ENCODE data around the gene PPP1CA. TPM values are rescaled to one million over a fixed set of nuclear protein-coding genes. Genes with fewer than 3 reads are reported as not detected.

Gene PPP1CA
- total RNA-seq, 1 donor from 2014 or later, result 159 TPM

DNA sequence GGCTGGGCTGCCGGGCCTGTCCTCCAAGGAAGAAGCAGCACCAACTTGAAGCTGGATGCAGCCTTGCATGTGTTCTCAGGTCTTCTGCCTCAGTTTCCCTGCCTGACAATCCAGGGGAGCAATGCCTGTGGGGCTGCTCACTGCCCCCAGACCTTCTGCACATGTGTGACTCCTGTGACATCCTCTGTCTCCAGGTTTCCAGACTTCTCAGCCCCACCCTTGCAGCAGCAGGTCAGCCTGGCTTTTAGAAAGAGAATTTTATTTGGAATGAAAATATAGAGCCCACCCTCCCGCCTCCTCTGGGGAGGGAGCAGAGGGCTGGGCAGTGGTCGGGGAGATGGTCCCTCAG lies 36.1 kb upstream of the PPP1CA start:
- H3K4me3 Mint-ChIP-seq (ENCODE audit: unreplicated experiment), result no peak overlapping the region
- H3K27me3 Mint-ChIP-seq (ENCODE audit: low read depth, unreplicated experiment), result no peaks in the 10 kb centered on the region
- FAIRE-seq, result no peak
- Histone ChIP-seq H3K4me1 (ENCODE audit: insufficient read depth, low read length) (peaks cover 20% of the 10 kb centered on the region), H3K36me3 (ENCODE audit: insufficient read depth, low read length) (peaks cover 2% of the 10 kb centered on the region), H3K9me3 (ENCODE audit: insufficient read depth, low read depth, low read length) (no peaks in the 10 kb centered on the region), H2AFZ (ENCODE audit: low read depth, low read length) (no peak overlapping the region), H4K20me1 (ENCODE audit: insufficient read depth, low read length) (peaks cover 19% of the 10 kb centered on the region), H3K79me2 (ENCODE audit: insufficient read depth, low read length) (peaks cover 12% of the 10 kb centered on the region), H3K9ac (ENCODE audit: low read length) (no peak overlapping the region), H3K27ac (ENCODE audit: low read depth, low read length) (no peak overlapping the region), H3K4me2 (ENCODE audit: low read length) (no peak overlapping the region), H3K4me3 (ENCODE audit: insufficient read depth, low read depth, low read length) (no peak overlapping the region), H3K27me3 (ENCODE audit: insufficient read depth, low read length) (no peaks in the 10 kb centered on the region)
- H3K9me3 Mint-ChIP-seq (ENCODE audit: unreplicated experiment), result no peaks in the 10 kb centered on the region
- no peak overlapping the region for H3K27ac Mint-ChIP-seq (ENCODE audit: unreplicated experiment)
- peaks cover 1% of the 10 kb centered on the region for H3K36me3 Mint-ChIP-seq (ENCODE audit: low read depth, unreplicated experiment)
- peaks cover 11% of the 10 kb centered on the region for H3K4me1 Mint-ChIP-seq (ENCODE audit: low read depth, unreplicated experiment)
- TF ChIP-seq, protein P1, sequence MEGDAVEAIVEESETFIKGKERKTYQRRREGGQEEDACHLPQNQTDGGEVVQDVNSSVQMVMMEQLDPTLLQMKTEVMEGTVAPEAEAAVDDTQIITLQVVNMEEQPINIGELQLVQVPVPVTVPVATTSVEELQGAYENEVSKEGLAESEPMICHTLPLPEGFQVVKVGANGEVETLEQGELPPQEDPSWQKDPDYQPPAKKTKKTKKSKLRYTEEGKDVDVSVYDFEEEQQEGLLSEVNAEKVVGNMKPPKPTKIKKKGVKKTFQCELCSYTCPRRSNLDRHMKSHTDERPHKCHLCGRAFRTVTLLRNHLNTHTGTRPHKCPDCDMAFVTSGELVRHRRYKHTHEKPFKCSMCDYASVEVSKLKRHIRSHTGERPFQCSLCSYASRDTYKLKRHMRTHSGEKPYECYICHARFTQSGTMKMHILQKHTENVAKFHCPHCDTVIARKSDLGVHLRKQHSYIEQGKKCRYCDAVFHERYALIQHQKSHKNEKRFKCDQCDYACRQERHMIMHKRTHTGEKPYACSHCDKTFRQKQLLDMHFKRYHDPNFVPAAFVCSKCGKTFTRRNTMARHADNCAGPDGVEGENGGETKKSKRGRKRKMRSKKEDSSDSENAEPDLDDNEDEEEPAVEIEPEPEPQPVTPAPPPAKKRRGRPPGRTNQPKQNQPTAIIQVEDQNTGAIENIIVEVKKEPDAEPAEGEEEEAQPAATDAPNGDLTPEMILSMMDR (IDR thresholded peaks at IDR 0.05; ENCODE audit: insufficient read depth, low read depth, low read length), result no peak
- no peak for TF ChIP-seq EZH2 (IDR thresholded peaks at IDR 0.05; ENCODE audit: insufficient read depth, low read length)
- no peak for DNase-seq (ENCODE audit: low read depth)

DNA sequence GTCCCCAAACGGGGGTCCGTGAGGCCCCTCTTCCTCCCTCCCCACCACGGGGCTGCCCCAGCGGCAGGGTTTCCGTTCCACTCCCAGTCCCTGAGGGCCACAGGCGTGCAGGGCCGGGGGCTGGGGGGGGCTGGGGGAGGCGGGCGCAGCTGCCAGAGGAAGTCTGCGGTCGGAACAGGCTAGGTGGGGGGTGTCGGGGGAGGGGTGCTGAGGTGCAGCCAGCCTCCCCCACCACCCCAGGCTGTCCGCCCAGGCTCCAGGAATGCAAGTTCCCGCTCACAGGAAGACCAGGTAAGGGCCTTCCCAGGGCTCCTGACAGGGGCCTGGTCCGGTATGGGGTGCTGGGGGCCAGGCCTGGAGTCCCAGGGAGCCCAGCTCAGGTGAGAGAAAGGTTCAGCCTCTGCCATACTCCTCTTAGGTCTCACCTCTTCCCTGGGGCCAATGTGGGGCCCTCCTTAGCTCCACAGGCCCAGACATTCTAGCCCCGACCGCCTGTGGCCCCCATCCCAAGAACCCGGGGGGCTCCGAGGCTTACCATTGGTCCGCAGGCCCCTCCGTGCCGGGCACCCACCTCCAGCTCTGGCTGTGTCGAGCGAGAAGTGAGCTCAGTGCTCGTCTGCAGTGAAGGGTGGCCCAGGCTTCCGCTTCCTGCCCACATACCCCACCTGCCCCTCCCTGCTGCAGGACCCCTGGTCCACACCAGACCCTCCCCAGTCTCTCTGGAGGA lies 35.6 kb upstream of the PPP1CA start, which contains the start of gene PTPRCAP:
Gene PTPRCAP (minus strand): TSS at position 601 of the 727 bp plus-strand sequence. CDS start 63 bp downstream, at position 538.
- DNase-seq (ENCODE audit: low read depth) (no peak), FAIRE-seq (no peak)
- H3K4me1 ChIP-seq (ENCODE audit: insufficient read depth, low read length), result peaks cover 14% of the 10 kb centered on the region
- H3K79me2 ChIP-seq (ENCODE audit: insufficient read depth, low read length), result peaks cover 7% of the 10 kb centered on the region
- Mint-ChIP-seq H3K4me3 (ENCODE audit: unreplicated experiment) (peak within 1 kb of the TSS; percentile 62), H3K27me3 (ENCODE audit: low read depth, unreplicated experiment) (no peaks in the 10 kb centered on the region), H3K36me3 (ENCODE audit: low read depth, unreplicated experiment) (peaks cover 5% of the 10 kb centered on the region), H3K27ac (ENCODE audit: unreplicated experiment) (peak within 1 kb of the TSS; percentile 55), H3K9me3 (ENCODE audit: unreplicated experiment) (no peaks in the 10 kb centered on the region), H3K4me1 (ENCODE audit: low read depth, unreplicated experiment) (peaks cover 9% of the 10 kb centered on the region)
- H3K9me3 ChIP-seq (ENCODE audit: insufficient read depth, low read depth, low read length), result no peaks in the 10 kb centered on the region
- no peak within 1 kb of the TSS for H2AFZ ChIP-seq (ENCODE audit: low read depth, low read length)
- H3K36me3 ChIP-seq (ENCODE audit: insufficient read depth, low read length), result peaks cover 6% of the 10 kb centered on the region
- H4K20me1 ChIP-seq (ENCODE audit: insufficient read depth, low read length), result peaks cover 13% of the 10 kb centered on the region
- TF ChIP-seq, protein P1 (IDR thresholded peaks at IDR 0.05; ENCODE audit: insufficient read depth, low read depth, low read length), result no peak
- no peak for TF ChIP-seq EZH2 (IDR thresholded peaks at IDR 0.05; ENCODE audit: insufficient read depth, low read length)
- H3K27ac ChIP-seq (ENCODE audit: low read depth, low read length), result no peak within 1 kb of the TSS
- H3K27me3 ChIP-seq (ENCODE audit: insufficient read depth, low read length), result no peaks in the 10 kb centered on the region
- no peak within 1 kb of the TSS for H3K9ac ChIP-seq (ENCODE audit: low read length)
- peak within 1 kb of the TSS; percentile 19 for H3K4me2 ChIP-seq (ENCODE audit: low read length)
- no peak within 1 kb of the TSS for H3K4me3 ChIP-seq (ENCODE audit: insufficient read depth, low read depth, low read length)
